ENCODE data around the gene CCSER1.

The CCSER1 gene

GRCh38 chr4:90421161-90421560 is 294.0 kb downstream of the CCSER1 start:
- no peak for DNase-seq (ENCODE audit: low read depth)
- no peak overlapping the region for H3K4me3 ChIP-seq (ENCODE audit: control insufficient read depth, low read depth, low read length)
- TF ChIP-seq, protein P1, sequence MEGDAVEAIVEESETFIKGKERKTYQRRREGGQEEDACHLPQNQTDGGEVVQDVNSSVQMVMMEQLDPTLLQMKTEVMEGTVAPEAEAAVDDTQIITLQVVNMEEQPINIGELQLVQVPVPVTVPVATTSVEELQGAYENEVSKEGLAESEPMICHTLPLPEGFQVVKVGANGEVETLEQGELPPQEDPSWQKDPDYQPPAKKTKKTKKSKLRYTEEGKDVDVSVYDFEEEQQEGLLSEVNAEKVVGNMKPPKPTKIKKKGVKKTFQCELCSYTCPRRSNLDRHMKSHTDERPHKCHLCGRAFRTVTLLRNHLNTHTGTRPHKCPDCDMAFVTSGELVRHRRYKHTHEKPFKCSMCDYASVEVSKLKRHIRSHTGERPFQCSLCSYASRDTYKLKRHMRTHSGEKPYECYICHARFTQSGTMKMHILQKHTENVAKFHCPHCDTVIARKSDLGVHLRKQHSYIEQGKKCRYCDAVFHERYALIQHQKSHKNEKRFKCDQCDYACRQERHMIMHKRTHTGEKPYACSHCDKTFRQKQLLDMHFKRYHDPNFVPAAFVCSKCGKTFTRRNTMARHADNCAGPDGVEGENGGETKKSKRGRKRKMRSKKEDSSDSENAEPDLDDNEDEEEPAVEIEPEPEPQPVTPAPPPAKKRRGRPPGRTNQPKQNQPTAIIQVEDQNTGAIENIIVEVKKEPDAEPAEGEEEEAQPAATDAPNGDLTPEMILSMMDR (IDR thresholded peaks at IDR 0.05; ENCODE audit: control insufficient read depth, insufficient read depth, low read depth, low read length, missing control alignments), result no peak

DNA sequence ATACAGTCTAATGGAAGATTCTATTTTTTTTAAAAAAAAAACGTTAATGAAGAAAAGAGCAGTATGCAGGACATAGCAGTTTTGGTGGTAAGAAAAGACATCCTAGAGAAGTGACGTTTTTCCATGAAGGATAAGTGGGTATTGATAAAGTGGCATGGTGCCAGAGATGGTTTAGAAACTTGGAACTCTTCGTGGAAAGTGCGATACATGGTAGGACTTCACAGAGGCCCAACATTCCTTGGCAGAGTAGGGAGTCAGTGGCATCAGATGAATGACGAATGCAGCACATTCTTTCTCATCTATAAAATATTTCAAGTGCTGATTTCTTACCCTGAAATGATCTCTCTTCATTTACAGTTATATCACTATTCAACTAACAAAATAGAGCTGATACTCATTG is 298.7 kb downstream of the CCSER1 start:
- TF ChIP-seq, protein P1 (IDR thresholded peaks at IDR 0.05; ENCODE audit: control insufficient read depth, insufficient read depth, low read depth, low read length, missing control alignments), result no peak
- H3K4me3 ChIP-seq (ENCODE audit: control insufficient read depth, low read depth, low read length), result no peak overlapping the region
- DNase-seq (ENCODE audit: low read depth), result no peak

- H3K4me3 ChIP-seq (ENCODE audit: control insufficient read depth, low read depth, low read length), result no peak overlapping the region
- TF ChIP-seq, protein P1 (IDR thresholded peaks at IDR 0.05; ENCODE audit: control insufficient read depth, insufficient read depth, low read depth, low read length, missing control alignments), result no peak
- no peak for DNase-seq (ENCODE audit: low read depth)
These were observed 311.3 kb downstream of the CCSER1 start for GRCh38 chr4:90438522-90438921.

- DNase-seq (ENCODE audit: low read depth), result no peak
- no peak overlapping the region for H3K4me3 ChIP-seq (ENCODE audit: control insufficient read depth, low read depth, low read length)
These were observed 314.6 kb downstream of the CCSER1 start for GRCh38 chr4:90441770-90442169.

DNA sequence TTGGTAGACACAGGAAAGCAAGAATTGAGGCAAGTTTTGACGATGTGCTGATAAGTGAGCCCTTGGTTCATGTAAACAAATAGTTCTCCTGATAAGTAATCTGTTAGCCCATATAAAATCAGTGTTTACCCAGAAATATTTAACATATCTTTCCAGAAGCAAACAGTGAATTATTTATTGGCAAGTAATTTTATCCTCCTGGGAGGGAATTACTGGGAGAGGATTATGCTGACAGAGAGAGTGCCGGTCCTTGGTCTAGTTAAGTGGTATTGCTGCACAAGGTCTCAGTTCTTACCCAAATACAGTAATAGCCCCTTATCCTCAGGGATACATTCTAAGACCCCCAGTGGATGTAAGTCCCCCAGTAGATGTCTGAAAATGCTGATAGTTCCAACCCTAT is 315.4 kb downstream of the CCSER1 start:
- TF ChIP-seq, protein P1 (IDR thresholded peaks at IDR 0.05; ENCODE audit: control insufficient read depth, insufficient read depth, low read depth, low read length, missing control alignments), result no peak
- H3K4me3 ChIP-seq (ENCODE audit: control insufficient read depth, low read depth, low read length), result no peak overlapping the region
- no peak for DNase-seq (ENCODE audit: low read depth)

More at GRCh38 chr4:90441770-90442169, 314.6 kb downstream of the CCSER1 start:
- TF ChIP-seq, protein P1 (IDR thresholded peaks at IDR 0.05; ENCODE audit: control insufficient read depth, insufficient read depth, low read depth, low read length, missing control alignments), result no peak

DNA sequence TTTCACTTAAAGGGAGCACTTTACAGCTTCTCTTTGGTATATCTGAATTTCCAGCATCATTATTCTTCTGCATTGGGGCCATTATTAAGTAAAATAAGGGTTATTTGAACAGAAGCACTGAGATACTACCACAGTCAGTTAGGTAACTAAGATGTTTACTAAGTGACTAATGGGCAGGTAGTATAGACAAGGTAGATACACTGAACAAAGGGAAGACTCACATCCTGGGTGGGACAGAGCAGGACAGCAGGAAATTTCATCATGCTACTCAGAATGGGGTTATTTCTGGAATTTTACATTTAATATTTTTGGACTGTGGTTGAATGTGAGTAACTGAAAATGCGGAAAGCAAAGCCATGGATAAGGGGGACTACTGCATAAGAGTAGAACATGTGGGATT is 316.0 kb downstream of the CCSER1 start:
- no peak overlapping the region for H3K4me3 ChIP-seq (ENCODE audit: control insufficient read depth, low read depth, low read length)
- TF ChIP-seq, protein P1 (IDR thresholded peaks at IDR 0.05; ENCODE audit: control insufficient read depth, insufficient read depth, low read depth, low read length, missing control alignments), result no peak
- DNase-seq (ENCODE audit: low read depth), result no peak

GRCh38 chr4:90444904-90445303 is 317.7 kb downstream of the CCSER1 start:
- DNase-seq (ENCODE audit: low read depth), result no peak
- no peak overlapping the region for H3K4me3 ChIP-seq (ENCODE audit: control insufficient read depth, low read depth, low read length)
- TF ChIP-seq, protein P1 (IDR thresholded peaks at IDR 0.05; ENCODE audit: control insufficient read depth, insufficient read depth, low read depth, low read length, missing control alignments), result no peak
